GM18526 (cell line): Measurements from ENCODE around the gene BBX.

Experiments used
- POLR2A ChIP-seq: IDR thresholded peaks from 3 replicates; pipeline ENCODE4 v1.6.1; 2011; ENCODE audit not compliant: insufficient read length; ENCODE audit errors: extremely low read depth

The BBX gene

GRCh38 chr3:107817076-107817475 lies 294.3 kb downstream of the BBX start:
- TF ChIP-seq POLR2A: no peak

GRCh38 chr3:107818025-107818424 lies 295.3 kb downstream of the BBX start:
- no peak for TF ChIP-seq POLR2A

GRCh38 chr3:107819656-107820055 lies 296.9 kb downstream of the BBX start:
- no peak for TF ChIP-seq POLR2A

- TF ChIP-seq POLR2A: no peak
Observed at GRCh38 chr3:107822308-107822707, 299.5 kb downstream of the BBX start.

GRCh38 chr3:107824822-107825371 lies 302.1 kb downstream of the BBX start:
- no peak for TF ChIP-seq POLR2A

GRCh38 chr3:107825556-107825955 lies 302.8 kb downstream of the BBX start:
- TF ChIP-seq POLR2A: no peak

- TF ChIP-seq POLR2A: no peak
Observed at GRCh38 chr3:107826727-107827126, 304.0 kb downstream of the BBX start.

GRCh38 chr3:107829185-107829584 lies 306.4 kb downstream of the BBX start:
- TF ChIP-seq POLR2A: no peak

- TF ChIP-seq POLR2A: no peak
Observed at GRCh38 chr3:107831590-107831989, 308.8 kb downstream of the BBX start.

GRCh38 chr3:107833043-107833442 lies 310.3 kb downstream of the BBX start:
- TF ChIP-seq POLR2A: no peak

GRCh38 chr3:107833722-107834416 lies 311.1 kb downstream of the BBX start:
- no peak for TF ChIP-seq POLR2A

- TF ChIP-seq POLR2A: no peak
Observed at GRCh38 chr3:107837895-107838612, 315.3 kb downstream of the BBX start.

- no peak for TF ChIP-seq POLR2A
Observed at GRCh38 chr3:107841831-107842230, 319.1 kb downstream of the BBX start.

GRCh38 chr3:107842940-107843339 lies 320.2 kb downstream of the BBX start:
- TF ChIP-seq POLR2A: no peak

GRCh38 chr3:107845380-107846278 lies 322.9 kb downstream of the BBX start:
- TF ChIP-seq POLR2A: no peak
